IPS-NIHi7 (cell line): Measurements from ENCODE around the gene FOXS1.

Experiments
- DNase-seq: peaks from one replicate; pipeline ENCODE4 v3.0.0; 2012; ENCODE audit warnings: mixed read lengths; ENCODE audit errors: extremely low spot score

The FOXS1 gene

GRCh38 chr20:31861385-31862156 lies 16.2 kb upstream of the FOXS1 start:
- DNase-seq: peak; percentile 98

- peak; percentile 53 for DNase-seq
Measured at GRCh38 chr20:31861135-31861384, 15.7 kb upstream of the FOXS1 start.

GRCh38 chr20:31860390-31861134 lies 15.2 kb upstream of the FOXS1 start:
- DNase-seq: peak; percentile 57

GRCh38 chr20:31859998-31860380 lies 14.6 kb upstream of the FOXS1 start:
- no peak for DNase-seq

- no peak for DNase-seq
Measured at GRCh38 chr20:31859266-31859997, 14.0 kb upstream of the FOXS1 start.

- no peak for DNase-seq
Measured at GRCh38 chr20:31858760-31859083, 13.3 kb upstream of the FOXS1 start.

GRCh38 chr20:31857861-31858759 lies 12.7 kb upstream of the FOXS1 start:
- no peak for DNase-seq

- DNase-seq: no peak
Measured at GRCh38 chr20:31856516-31856915, 11.1 kb upstream of the FOXS1 start.

GRCh38 chr20:31853481-31853880 lies 8.1 kb upstream of the FOXS1 start:
- no peak for DNase-seq

- no peak for DNase-seq
Measured at GRCh38 chr20:31851240-31851955, 6.0 kb upstream of the FOXS1 start.

- no peak for DNase-seq
Measured at GRCh38 chr20:31849306-31849930, 4.0 kb upstream of the FOXS1 start.

- DNase-seq: no peak
Measured at GRCh38 chr20:31848088-31848999, 2.9 kb upstream of the FOXS1 start.

GRCh38 chr20:31846793-31847138 lies 1.4 kb upstream of the FOXS1 start:
- DNase-seq: no peak

GRCh38 chr20:31844737-31845299 lies 586 bp downstream of the FOXS1 start:
- DNase-seq: no peak

GRCh38 chr20:31843881-31844280 lies 1.5 kb downstream of the FOXS1 start:
- no peak for DNase-seq

- no peak for DNase-seq
Measured at GRCh38 chr20:31843288-31843687, 2.1 kb downstream of the FOXS1 start.

- peak; percentile 35 for DNase-seq
Measured at GRCh38 chr20:31842471-31843157, 2.8 kb downstream of the FOXS1 start.

- DNase-seq: no peak
Measured at GRCh38 chr20:31841928-31842327, 3.5 kb downstream of the FOXS1 start.
